Measurements from ENCODE around the gene VPS25.
"Not testable (repeated sequence)": the region's sequence is repeated elsewhere in the genome, so short reads cannot be mapped to it uniquely, and the experiment has no call there.

VPS25 gene

DNA sequence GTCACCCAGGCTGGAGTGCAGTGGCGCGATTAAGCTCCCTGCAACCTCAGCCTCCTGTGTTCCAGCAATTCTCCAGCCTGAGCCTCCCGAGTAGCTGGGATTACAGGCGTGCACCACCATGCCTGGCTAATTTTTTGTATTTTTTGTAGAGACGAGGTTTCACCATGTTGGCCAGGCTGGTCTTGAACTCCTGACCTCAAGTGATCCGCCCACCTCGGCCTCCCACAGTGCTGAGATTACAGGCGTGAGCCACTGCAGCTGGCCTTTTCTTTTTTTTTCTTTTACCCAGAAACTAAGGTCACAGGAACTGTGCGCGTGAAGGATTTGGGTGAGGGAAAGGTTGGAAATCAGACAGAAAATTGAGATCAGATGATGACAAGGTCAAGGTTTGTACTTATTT is 3.3 kb upstream of the VPS25 start:
- DNase-seq: not testable (repeated sequence)

DNA sequence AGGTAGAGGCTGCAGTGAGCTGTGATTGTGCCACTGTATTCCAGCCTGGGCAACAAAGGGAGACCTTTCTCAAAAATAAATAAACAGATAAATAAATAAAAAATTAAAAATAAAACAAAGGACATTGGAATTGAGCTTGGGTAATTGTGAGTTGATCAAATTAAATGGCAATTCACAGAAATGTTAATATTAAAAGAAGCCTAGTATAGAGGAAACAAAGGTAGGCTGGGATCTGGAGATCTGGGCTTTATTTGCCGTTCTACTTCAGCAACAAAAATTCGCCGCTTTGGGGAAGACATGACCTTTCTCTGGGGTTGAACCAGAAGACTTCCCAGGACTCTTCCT is 332 bp upstream of the VPS25 start:
- DNase-seq: no peak

DNA sequence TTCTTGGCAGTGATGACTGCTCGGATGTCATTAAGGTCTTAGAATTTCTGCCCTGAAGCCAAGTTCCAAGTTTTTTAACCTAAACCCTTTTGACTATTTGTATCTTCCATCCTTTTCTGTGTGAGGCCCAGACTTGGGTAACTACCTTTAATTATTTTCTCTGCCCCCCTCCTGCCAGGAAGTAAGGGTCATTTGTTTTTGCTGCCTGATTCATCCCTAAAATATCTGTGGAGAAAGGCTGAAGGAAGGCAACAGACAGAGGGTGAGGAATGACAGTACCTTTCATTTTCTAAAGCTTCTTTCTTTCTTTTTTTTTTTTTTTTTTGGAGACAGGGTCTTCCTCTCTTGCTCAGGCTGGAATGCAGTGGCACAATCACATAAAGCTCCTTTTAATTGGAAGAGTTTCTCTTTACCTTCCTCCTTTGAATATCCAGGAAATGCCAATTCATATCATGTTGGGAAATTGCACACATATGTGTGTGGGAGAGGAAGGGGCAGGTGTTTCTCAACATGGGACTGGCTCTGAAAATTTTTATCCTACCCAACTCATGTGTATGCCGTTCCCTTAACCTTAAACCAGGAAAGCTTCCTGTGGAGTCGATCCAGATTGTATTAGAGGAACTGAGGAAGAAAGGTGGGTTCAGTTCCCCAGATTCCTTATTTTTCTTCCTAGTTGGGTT is 957 bp downstream of the VPS25 start:
- no peak for DNase-seq

DNA sequence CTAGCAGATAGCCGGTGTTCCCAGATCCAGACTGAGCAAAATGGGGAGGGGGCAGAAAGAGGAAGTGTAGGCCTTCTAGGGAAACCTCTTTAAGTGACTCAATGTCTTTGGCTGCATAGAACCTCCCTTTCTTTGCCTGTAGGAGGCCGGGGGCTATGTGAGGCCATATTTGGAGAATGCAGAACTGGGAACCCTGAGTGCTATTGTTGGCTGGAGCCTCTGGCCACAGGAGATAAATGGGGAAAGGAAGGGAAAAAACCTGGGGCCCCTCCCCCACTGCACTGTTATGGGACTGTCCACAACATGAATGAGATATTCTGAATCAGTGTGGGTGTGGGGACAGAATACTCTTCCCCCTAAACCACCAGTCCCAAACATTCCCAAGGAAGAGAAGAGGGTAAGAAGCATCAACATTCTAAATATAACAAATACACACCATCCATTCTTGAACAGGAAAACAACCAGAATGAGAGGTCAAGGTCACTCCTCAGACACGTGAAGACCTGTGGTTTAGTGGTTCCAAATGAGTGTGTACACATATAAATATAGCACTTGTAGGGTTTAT is 2.4 kb downstream of the VPS25 start:
- no peak for DNase-seq

DNA sequence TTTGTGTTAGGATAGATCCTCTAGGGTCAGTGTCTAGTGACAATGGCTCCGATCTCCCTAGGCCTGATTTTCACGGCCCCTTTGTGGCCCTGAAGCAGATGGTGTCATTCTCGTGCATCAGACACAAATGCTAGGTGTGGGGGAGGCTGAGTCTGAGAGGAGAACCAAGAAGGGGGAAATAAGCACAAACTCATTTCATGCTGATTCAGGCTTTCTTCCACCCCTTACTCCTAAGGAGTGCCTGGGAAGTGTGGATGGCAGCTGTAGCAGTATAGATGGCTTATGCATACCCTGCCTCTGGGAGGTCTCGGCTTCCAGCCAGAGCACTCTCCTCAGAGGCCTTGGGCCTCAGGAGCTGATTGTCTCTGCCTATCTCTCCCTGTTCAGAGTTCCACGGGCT is 5.3 kb downstream of the VPS25 start:
- DNase-seq: no peak

DNA sequence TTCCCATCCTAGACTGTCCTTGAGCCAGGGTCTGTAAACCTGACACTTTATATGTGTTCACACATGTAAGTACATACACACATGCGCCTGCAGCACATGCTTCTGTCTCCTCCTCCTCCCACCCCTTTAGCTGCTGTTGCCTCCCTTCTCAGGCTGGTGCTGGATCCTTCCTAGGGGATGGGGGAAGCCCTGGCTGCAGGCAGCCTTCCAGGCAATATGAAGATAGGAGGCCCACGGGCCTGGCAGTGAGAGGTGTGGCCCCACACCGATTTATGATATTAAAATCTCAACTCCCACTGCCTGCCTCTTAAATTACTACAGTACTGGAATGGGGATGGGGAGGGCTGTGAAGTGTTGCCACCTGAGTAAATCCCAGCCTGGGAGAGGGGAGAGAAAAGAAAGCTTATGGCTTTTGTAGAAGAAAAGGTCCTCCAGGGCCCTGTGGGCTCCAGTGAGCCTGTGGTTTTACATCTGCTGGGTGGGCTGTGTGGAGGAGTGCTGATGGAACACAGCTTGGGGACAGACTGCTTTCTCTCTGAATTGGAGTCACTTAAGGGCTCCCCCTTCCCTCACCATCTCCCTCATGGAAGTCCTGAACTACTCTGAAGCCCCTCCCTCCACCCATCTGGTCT is 6.2 kb downstream of the VPS25 start:
- DNase-seq: no peak

DNA sequence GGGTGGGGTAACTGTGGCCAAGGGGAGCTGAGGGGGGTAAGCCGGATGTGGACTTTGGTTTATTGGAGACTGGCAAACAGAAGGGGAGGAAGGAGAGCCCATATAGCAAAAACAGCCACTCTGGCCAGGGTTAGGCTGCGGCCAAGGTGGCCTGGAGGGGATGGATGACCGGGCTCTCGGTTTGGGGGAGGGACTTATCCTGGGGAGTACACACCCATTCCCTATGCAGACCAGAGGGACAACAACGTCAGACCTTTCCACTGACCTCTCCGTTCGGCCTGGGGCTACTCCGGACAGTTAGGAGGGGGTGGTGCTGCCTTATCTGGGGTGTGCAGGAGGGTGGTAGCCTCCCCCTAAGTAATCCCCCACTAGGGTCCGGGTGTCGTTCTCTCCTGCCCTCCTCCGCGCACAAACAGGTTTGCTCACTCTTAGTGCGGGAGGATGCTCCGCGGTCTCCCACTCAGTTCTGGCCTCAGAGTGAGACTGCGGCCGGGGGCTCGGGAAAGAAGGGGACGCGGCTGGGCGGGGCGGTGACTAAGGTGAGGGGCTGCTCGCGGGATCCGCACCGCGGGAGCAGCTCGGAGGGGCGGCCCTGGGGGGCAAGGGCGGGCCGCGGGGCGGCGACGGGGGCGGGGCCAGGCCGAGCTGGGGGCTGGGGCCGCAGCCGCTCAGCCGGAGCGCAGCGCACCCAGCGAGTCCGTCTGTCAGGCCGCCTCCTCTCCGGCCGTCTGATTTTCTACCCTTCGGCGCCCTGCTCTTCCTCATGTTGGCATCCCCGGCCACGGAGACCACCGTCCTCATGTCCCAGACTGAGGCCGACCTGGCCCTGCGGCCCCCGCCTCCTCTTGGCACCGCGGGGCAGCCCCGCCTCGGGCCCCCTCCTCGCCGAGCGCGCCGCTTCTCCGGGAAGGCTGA is 6.9 kb downstream of the VPS25 start, which contains the start of gene WNK4:
WNK4 (plus strand) TSS at position 675 of the 915 bp plus-strand sequence; CDS start at position 764, 89 bp downstream.
- DNase-seq: no peak

DNA sequence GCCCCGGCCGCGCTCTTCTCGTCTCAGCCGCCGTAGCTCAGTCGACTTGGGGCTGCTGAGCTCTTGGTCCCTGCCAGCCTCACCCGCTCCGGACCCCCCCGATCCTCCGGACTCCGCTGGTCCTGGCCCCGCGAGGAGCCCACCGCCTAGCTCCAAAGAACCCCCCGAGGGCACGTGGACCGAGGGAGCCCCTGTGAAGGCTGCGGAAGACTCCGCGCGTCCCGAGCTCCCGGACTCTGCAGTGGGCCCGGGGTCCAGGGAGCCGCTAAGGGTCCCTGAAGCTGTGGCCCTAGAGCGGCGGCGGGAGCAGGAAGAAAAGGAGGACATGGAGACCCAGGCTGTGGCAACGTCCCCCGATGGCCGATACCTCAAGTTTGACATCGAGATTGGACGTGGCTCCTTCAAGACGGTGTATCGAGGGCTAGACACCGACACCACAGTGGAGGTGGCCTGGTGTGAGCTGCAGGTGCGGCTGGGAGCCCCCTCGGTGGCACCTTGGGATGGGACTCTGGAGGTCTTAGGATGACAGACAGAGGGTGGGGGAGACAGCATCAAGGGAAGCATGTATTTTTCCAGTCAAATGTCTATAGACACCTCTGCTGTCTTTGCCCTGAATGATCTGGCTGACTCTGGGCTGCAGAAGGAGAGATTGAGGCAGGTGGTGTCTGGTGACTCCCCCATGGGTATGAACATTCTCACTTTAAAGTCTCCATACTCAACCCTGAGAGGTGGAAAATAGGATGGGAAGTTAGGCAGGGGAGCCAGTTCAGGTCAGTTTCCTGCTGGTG is 7.8 kb downstream of the VPS25 start:
- no peak for DNase-seq

DNA sequence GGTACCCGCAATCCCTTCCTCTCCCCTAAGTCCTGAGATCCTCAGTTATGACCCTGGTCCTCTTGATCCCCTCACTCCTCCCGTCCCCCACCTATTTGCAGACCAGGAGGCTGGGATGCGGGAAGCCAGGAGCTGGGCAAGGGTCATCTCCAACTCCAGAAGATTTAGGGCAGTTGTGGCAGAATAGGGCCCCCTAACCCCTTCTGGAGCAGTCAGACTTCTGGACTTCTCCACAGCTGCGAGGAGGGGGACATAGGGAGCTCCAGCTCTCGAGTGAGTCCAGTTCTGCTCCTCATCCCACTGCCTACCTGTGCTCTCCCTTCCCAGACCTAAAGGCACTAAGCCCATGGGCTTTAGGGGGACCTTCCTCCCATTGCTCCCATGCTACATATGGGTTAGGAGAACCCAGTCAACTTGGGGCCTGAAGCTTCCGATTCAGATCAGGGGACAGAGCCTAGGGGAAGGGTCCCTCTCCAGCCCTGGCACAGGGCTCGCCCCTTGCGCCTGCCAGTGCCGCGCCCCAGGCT is 8.5 kb downstream of the VPS25 start:
- DNase-seq: no peak

DNA sequence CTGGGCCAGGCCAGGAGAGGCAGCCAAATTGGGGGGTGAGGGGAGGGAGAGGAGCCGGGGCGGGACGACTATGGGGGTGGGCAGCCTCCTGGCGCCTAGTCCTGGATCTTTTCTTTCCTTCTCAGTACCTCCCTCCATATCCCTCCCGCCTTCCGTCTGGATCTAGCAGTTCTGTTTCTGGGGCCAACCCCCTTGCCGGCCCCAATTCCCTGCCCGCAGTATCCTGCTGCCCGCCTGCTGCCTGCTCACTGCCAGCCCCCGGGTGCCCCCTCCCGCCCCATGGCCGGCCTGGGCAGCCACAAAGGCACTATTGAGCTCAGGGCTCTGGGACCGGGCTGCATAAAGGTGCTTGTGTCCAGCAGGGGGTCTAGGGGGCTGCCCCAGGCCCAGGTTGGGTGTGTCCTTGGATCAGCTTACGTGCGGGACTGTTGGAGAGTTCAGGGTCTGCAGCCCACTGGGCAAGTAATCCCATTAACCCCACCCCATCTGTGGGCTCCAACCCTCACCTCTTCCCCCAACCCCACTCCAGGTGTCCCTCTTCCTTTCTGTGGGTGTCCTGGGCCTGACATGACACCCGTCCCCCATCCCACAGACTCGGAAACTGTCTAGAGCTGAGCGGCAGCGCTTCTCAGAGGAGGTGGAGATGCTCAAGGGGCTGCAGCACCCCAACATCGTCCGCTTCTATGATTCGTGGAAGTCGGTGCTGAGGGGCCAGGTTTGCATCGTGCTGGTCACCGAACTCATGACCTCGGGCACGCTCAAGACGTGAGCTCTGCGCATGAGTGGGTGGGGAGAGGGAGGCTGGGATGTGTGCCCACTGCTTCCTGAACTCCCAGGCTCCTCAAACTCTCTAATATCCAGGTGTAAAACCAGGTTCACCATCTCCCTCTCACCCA is 9.2 kb downstream of the VPS25 start:
- DNase-seq: no peak

DNA sequence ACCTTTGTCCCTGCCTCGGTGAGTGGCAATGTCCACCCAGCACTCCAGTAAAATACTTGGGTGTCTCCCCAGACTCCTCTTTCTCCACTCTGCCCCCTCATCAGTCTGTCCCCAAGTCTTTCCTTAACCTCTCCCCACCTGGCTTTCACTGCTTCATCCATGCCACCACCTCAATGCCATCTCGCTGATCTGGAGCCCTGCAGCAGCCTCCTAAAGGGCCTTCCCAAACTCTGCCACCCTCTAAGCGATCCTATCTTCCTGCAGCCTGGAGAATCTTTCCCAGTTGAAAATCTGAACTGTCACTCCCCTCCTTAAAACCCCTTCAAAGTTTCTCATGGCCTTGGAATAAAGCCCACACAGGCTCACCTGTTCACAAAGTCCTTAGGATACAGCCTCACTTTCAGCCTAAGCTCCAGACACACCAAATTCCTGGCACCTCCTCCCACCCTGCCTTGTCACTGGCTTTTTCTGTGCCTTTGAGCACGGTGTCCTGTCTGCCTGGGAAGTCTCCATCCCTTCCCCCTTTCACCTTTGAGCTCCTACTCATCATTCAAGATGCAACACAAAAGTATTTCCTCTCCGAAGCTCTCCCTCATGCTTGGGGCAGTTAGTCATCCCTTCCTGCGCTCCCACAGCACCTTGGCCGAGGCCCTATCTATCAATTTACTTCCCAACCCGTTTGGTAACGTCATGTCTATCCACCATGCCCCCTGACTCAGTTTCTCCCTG is 10.0 kb downstream of the VPS25 start:
- DNase-seq: no peak

DNA sequence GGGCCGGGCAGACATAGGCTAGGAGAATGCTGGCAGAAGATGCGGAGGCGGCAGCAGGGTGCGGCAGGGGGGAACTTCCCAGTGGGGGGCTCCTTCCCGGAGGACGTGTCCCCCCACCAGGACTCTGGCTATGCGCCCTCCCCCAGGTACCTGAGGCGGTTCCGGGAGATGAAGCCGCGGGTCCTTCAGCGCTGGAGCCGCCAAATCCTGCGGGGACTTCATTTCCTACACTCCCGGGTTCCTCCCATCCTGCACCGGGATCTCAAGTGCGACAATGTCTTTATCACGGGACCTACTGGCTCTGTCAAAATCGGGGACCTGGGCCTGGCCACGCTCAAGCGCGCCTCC is 10.5 kb downstream of the VPS25 start:
- DNase-seq: no peak

DNA sequence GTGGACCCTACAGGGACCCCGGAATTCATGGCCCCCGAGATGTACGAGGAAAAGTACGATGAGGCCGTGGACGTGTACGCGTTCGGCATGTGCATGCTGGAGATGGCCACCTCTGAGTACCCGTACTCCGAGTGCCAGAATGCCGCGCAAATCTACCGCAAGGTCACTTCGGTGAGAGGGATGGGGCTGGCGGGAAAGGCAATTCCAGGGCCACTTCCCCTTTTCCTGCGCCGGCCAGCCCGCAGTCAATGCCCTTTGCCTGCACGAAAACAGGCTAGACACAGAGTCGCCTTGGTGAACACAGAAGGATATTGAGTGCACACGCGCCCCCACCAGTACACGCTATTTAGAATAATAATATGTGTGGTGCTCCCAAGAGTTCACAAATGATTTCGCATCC is 11.2 kb downstream of the VPS25 start:
- no peak for DNase-seq

DNA sequence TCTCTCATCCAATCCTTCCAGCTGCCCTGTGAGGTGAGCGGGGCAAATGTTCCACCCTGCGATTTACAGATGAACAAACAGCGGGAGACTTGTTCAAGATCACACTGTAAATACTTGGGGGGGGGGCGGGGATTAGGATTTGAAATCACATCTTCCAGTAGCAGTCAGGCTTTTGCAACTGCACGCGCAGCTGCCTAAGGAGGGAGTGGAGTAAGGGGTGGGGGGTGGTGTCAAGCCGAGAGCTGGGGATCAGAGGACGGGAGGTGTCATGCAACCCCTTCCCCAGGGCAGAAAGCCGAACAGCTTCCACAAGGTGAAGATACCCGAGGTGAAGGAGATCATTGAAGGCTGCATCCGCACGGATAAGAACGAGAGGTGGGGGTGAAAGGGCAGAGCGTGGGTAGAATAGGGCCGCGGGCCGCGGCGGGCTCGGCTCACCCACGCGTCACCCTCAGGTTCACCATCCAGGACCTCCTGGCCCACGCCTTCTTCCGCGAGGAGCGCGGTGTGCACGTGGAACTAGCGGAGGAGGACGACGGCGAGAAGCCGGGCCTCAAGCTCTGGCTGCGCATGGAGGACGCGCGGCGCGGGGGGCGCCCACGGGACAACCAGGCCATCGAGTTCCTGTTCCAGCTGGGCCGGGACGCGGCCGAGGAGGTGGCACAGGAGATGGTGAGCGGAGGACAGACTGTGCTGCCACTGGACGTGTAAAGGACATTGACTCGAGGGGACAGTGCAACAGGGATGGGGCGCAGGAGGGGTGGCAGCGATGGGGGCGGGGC is 11.8 kb downstream of the VPS25 start:
- DNase-seq: no peak

DNA sequence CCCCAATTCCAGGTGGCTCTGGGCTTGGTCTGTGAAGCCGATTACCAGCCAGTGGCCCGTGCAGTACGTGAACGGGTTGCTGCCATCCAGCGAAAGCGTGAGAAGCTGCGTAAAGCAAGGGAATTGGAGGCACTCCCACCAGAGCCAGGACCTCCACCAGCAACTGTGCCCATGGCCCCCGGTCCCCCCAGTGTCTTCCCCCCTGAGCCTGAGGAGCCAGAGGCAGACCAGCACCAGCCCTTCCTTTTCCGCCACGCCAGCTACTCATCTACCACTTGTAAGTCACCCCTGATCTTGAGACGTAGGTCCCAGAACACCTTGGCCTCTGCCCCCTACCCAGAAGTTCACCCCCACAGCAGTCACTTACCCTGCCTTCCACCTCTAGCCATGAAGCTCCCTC is 14.0 kb downstream of the VPS25 start:
- DNase-seq: no peak

DNA sequence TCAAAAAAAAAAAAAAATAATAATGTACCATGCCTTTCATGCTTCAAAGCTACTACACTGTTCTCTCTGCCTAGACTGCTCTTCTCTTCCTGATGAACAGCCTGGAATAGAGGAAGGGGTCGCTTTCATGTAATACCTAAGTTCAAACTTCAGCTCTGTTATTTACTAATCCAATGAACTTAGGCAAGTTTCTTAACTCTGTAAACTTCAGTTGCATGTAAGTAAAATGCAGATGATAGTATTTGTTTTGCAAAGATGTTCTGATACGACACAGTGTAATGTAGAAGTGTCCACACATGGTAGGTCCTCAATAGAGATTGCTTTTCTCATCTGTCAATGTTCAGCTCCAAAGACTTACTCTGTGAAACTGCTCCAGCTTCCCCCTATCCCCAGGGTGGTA is 18.7 kb downstream of the VPS25 start:
- DNase-seq: no peak

DNA sequence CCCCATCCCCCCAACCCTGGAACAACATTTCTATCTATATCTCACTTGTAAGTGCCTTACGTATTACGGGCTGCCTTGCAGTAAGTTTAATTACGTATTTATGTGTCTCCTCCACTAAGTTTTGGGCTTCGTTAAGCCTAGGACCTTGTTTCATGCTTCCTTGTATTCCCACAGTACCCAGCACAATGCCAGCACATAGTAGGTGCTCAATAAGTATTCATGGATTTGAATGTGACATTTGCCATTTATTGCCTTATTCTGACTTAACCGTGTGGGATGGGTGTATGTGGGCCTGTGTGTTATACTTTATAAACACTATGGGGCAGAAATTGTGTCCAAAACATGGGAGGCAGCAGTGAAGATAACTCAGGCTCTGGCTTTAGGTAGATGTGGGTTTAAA is 19.3 kb downstream of the VPS25 start:
- DNase-seq: no peak

DNA sequence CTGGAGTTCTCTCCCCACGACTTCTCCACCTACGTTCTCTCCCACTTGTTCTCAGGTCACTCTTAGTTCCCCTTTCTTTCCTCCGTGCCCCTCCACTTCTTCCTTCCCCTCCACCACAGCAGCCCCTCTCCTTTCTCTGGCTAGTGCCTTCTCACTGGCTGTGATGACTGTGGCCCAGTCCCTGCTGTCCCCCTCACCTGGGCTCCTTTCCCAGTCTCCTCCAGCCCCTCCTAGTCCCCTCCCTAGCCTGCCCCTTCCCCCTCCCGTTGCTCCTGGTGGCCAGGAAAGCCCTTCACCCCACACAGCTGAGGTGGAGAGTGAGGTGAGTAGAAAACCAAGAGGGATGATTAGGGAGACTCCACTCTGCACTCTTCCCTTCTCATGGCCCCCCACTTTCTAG is 21.8 kb downstream of the VPS25 start:
- no peak for DNase-seq

DNA sequence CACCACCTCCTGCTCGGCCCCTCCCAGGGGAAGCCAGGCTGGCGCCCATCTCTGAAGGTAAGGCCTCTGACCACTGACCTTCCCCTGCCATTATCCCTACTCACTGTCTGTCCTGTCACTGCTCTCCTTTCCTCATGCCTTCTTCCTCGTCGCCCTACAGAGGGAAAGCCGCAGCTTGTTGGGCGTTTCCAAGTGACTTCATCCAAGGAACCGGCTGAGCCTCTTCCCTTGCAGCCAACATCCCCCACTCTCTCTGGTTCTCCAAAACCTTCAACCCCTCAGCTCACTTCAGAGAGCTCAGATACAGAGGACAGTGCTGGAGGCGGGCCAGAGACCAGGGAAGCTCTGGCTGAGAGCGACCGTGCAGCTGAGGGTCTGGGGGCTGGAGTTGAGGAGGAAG is 22.2 kb downstream of the VPS25 start:
- no peak for DNase-seq

Measured in NCI-H1436 treated with DMSO at 0.1 percent for 48 hours (cell line).